K562 (cell line): ENCODE measurements around the gene TBC1D2. TPM values are rescaled to one million over a fixed set of nuclear protein-coding genes. Genes with fewer than 3 reads are reported as not detected.

Experiments
- ATF7 ChIP-seq: fragments of 450-650 bp; IDR thresholded peaks from 2 replicates; pipeline ENCODE4 v1.7.1; 2014; ENCODE audit warnings: mild to moderate bottlenecking, moderate library complexity
- DPF2 ChIP-seq: fragments of 450-650 bp; IDR thresholded peaks from 2 replicates; pipeline ENCODE4 v1.6.1; 2016
- E2F4 ChIP-seq: sonication (generic); formaldehyde crosslinking; IDR thresholded peaks from 2 replicates; pipeline ENCODE4 v1.8.0; 2022; ENCODE audit warnings: mild to moderate bottlenecking, low read depth, missing genetic modification reagents
- FOS ChIP-seq: IDR thresholded peaks from 3 replicates; pipeline ENCODE4 v1.6.1; 2011; ENCODE audit not compliant: insufficient read length; ENCODE audit errors: extremely low read depth
- HES1 ChIP-seq: fragments of 450-650 bp; IDR thresholded peaks from 2 replicates; pipeline ENCODE4 v1.6.1; 2016; ENCODE audit warnings: low read depth, mild to moderate bottlenecking, moderate library complexity
- HNRNPK ChIP-seq: fragments of 200-400 bp; formaldehyde crosslinking; IDR thresholded peaks from one replicate; pipeline ENCODE4 v1.6.1; 2018; ENCODE audit warnings: mild to moderate bottlenecking, low read depth, low read length; ENCODE audit not compliant: poor library complexity, severe bottlenecking
- PCBP1 ChIP-seq: fragments of 200-400 bp; formaldehyde crosslinking; IDR thresholded peaks from 2 replicates; pipeline ENCODE4 v1.6.1; 2018; ENCODE audit warnings: mild to moderate bottlenecking, low read depth, low read length; ENCODE audit not compliant: poor library complexity, severe bottlenecking
- SMARCA5 ChIP-seq: fragments of 450-650 bp; IDR thresholded peaks from 2 replicates; pipeline ENCODE4 v1.6.1; 2016
- SMC3 ChIP-seq: conservative IDR thresholded peaks from 2 replicates; pipeline ENCODE4 v1.6.1; 2011; ENCODE audit warnings: low read depth, low read length, improper control_type of control experiment; ENCODE audit not compliant: insufficient read depth
- TARDBP ChIP-seq: fragments of 450-650 bp; IDR thresholded peaks from 2 replicates; pipeline ENCODE4 v1.6.1; 2016
- TGIF2 ChIP-seq: sonication (generic); formaldehyde crosslinking; IDR thresholded peaks from 2 replicates; pipeline ENCODE4 v1.8.1; 2022; ENCODE audit warnings: mild to moderate bottlenecking, missing genetic modification reagents, moderate library complexity
- THRB ChIP-seq: fragments of 450-650 bp; formaldehyde crosslinking; conservative IDR thresholded peaks from 2 replicates; pipeline ENCODE4 v1.4.0; 2022; ENCODE audit warnings: mild to moderate bottlenecking, missing genetic modification characterization
- ZBTB12 ChIP-seq: fragments of 250-450 bp; sonication (Bioruptor Pico); IDR thresholded peaks from 2 replicates; pipeline ENCODE4 v1.4.0; 2020
- ZBTB33 ChIP-seq: sonication (generic); formaldehyde crosslinking; IDR thresholded peaks from 2 replicates; pipeline ENCODE4 v1.8.1; 2023; ENCODE audit warnings: mild to moderate bottlenecking, missing genetic modification reagents
- ZBTB49 ChIP-seq: sonication (generic); formaldehyde crosslinking; IDR thresholded peaks from 2 replicates; pipeline ENCODE4 v1.8.0; 2022; ENCODE audit warnings: missing genetic modification reagents, mild to moderate bottlenecking, borderline replicate concordance
- ZNF197 ChIP-seq: fragments of 200-800 bp; sonication (Bioruptor generic); IDR thresholded peaks from 2 replicates; pipeline ENCODE4 v1.6.1; 2016; ENCODE audit warnings: low read depth, missing genetic modification characterization, missing compliant biosample characterization
- ZNF224 ChIP-seq: sonication (generic); formaldehyde crosslinking; IDR thresholded peaks from 2 replicates; pipeline ENCODE4 v1.8.0; 2022; ENCODE audit warnings: mild to moderate bottlenecking, missing genetic modification reagents
- ZNF395 ChIP-seq: fragments of 200-800 bp; sonication (Bioruptor generic); IDR thresholded peaks from 2 replicates; pipeline ENCODE4 v1.6.1; 2017; ENCODE audit warnings: missing genetic modification characterization, missing compliant biosample characterization
- ZNF79 ChIP-seq: fragments of 250-450 bp; sonication (Bioruptor Pico); IDR thresholded peaks from 2 replicates; pipeline ENCODE4 v1.4.0; 2020; ENCODE audit warnings: low read depth, mild to moderate bottlenecking, moderate library complexity
- polyA plus RNA-seq, 8 experiments: library from polyadenylated mRNA; depleted of rRNA in 4 of 8; stranded (reverse) in 5 of 8; unstranded in 3 of 8; fragments of >200 nt; fragmentation: Nextera tagmentation in 2 of 8; fragmentation: Illumina TruSeq in 1 of 8; extraction: Ambion mirVana in 2 of 8; extraction: Trizol in 1 of 8; gene quantifications; 2 replicates each; pipeline versions ENCODE4 v1.2.1 to v1.2.3, GENCODE V29; 2011 to 2014; ENCODE audit warnings: inconsistent platforms in 1 of 8, missing spikeins in 1 of 8
- total RNA-seq, 7 experiments: library from RNA; depleted of rRNA in 6 of 7; stranded (reverse); fragments of >200 nt in 6 of 7; fragmentation: Illumina TruSeq in 2 of 7; extraction: Trizol in 2 of 7; gene quantifications; 2 replicates each; pipeline versions ENCODE4 v1.2.1 to v1.2.3, GENCODE V29; 2011 to 2021; ENCODE audit warnings: low replicate concordance in 1 of 7

TBC1D2 gene
- total and polyA plus RNA-seq, 9 of the 15 experiments (the other 6 are each of a cell fraction or from before 2014, with no cell fraction given) = 0.10 to 7.0 (median 2.5) TPM

GRCh38 chr9:98256756-98257155 is 1.3 kb upstream of the TBC1D2 start (continued):
- TF ChIP-seq ZBTB12 = no peak
- no peak for TF ChIP-seq SMARCA5
- TF ChIP-seq ZNF224 = no peak
- TF ChIP-seq HNRNPK = no peak
- TF ChIP-seq THRB = no peak
- TF ChIP-seq HES1 = no peak
- TF ChIP-seq PCBP1 = no peak
- peak; percentile 70 for TF ChIP-seq DPF2
- no peak for TF ChIP-seq TARDBP
- no peak for TF ChIP-seq ZNF79 (CRISPR knock-in tag)
- TF ChIP-seq E2F4 = no peak
- TF ChIP-seq ZNF197 = no peak
- no peak for TF ChIP-seq ZBTB33 (CRISPR knock-in tag)
- TF ChIP-seq FOS = no peak
- peak; percentile 50 for TF ChIP-seq ATF7
- TF ChIP-seq ZBTB49 (CRISPR knock-in tag) = no peak
- TF ChIP-seq TGIF2 = no peak
- no peak for TF ChIP-seq SMC3
- TF ChIP-seq ZNF395 (CRISPR knock-in tag) = peak; percentile 4; the same call in 1 of the 2 replicates
